Activated naive CD4-positive, alpha-beta T cell treated with anti-CD3 and anti-CD28 coated beads, Interleukin-2, amount 50 U/mL, for 24 hours (primary cell): ENCODE data around the gene TGFBR3.

Source experiments
- H3K27ac Mint-ChIP-seq: one replicate; pipeline ENCODE4 v1.8.0; 2021; ENCODE audit warnings: mild to moderate bottlenecking, mixed read lengths
- H3K27me3 Mint-ChIP-seq: one replicate; pipeline ENCODE4 v1.8.0; 2021; ENCODE audit warnings: mixed read lengths
- H3K36me3 Mint-ChIP-seq: one replicate; pipeline ENCODE4 v1.8.0; 2021; ENCODE audit warnings: mixed read lengths
- H3K4me1 Mint-ChIP-seq: one replicate; pipeline ENCODE4 v1.8.0; 2021; ENCODE audit warnings: mixed read lengths
- H3K4me3 Mint-ChIP-seq: one replicate; pipeline ENCODE4 v1.8.0; 2021; ENCODE audit warnings: mild to moderate bottlenecking, mixed read lengths
- H3K9me3 Mint-ChIP-seq: one replicate; pipeline ENCODE4 v1.8.0; 2021; ENCODE audit warnings: mixed read lengths

TGFBR3 gene

GRCh38 chr1:91776068-91776794, 109.7 kb downstream of the TGFBR3 start:
- H3K4me3 Mint-ChIP-seq, result no peak overlapping the region
- no peaks in the 10 kb centered on the region for H3K9me3 Mint-ChIP-seq
- H3K27ac Mint-ChIP-seq, result no peak overlapping the region
- H3K27me3 Mint-ChIP-seq, result no peaks in the 10 kb centered on the region
- H3K36me3 Mint-ChIP-seq, result peaks cover 5% of the 10 kb centered on the region
- peaks cover 7% of the 10 kb centered on the region for H3K4me1 Mint-ChIP-seq

GRCh38 chr1:91775227-91775626, 110.7 kb downstream of the TGFBR3 start:
- Mint-ChIP-seq H3K36me3 (peaks cover 2% of the 10 kb centered on the region), H3K27me3 (no peaks in the 10 kb centered on the region), H3K4me3 (no peak overlapping the region), H3K4me1 (peaks cover 4% of the 10 kb centered on the region), H3K27ac (no peak overlapping the region), H3K9me3 (no peaks in the 10 kb centered on the region)

GRCh38 chr1:91774520-91775203, 111.3 kb downstream of the TGFBR3 start:
- H3K4me3 Mint-ChIP-seq, result no peak overlapping the region
- H3K27me3 Mint-ChIP-seq, result no peaks in the 10 kb centered on the region
- H3K9me3 Mint-ChIP-seq, result no peaks in the 10 kb centered on the region
- H3K27ac Mint-ChIP-seq, result no peak overlapping the region
- no peaks in the 10 kb centered on the region for H3K36me3 Mint-ChIP-seq
- H3K4me1 Mint-ChIP-seq, result peaks cover 4% of the 10 kb centered on the region

GRCh38 chr1:91771717-91772116, 114.2 kb downstream of the TGFBR3 start:
- no peaks in the 10 kb centered on the region for H3K27me3 Mint-ChIP-seq
- no peaks in the 10 kb centered on the region for H3K9me3 Mint-ChIP-seq
- peaks cover 4% of the 10 kb centered on the region for H3K36me3 Mint-ChIP-seq
- no peak overlapping the region for H3K27ac Mint-ChIP-seq
- no peak overlapping the region for H3K4me3 Mint-ChIP-seq
- peaks cover 8% of the 10 kb centered on the region for H3K4me1 Mint-ChIP-seq

GRCh38 chr1:91770667-91771268, 115.2 kb downstream of the TGFBR3 start:
- Mint-ChIP-seq H3K36me3 (peaks cover 4% of the 10 kb centered on the region), H3K27ac (no peak overlapping the region), H3K4me3 (no peak overlapping the region), H3K4me1 (peaks cover 8% of the 10 kb centered on the region), H3K27me3 (no peaks in the 10 kb centered on the region), H3K9me3 (no peaks in the 10 kb centered on the region)

GRCh38 chr1:91769742-91770141, 116.2 kb downstream of the TGFBR3 start:
- peaks cover 4% of the 10 kb centered on the region for H3K36me3 Mint-ChIP-seq
- no peaks in the 10 kb centered on the region for H3K9me3 Mint-ChIP-seq
- no peak overlapping the region for H3K4me3 Mint-ChIP-seq
- no peak overlapping the region for H3K27ac Mint-ChIP-seq
- no peaks in the 10 kb centered on the region for H3K27me3 Mint-ChIP-seq
- peaks cover 4% of the 10 kb centered on the region for H3K4me1 Mint-ChIP-seq

GRCh38 chr1:91768786-91769725, 116.9 kb downstream of the TGFBR3 start:
- H3K9me3 Mint-ChIP-seq, result no peaks in the 10 kb centered on the region
- H3K4me3 Mint-ChIP-seq, result no peak overlapping the region
- H3K36me3 Mint-ChIP-seq, result peaks cover 4% of the 10 kb centered on the region
- no peaks in the 10 kb centered on the region for H3K27me3 Mint-ChIP-seq
- peaks cover 4% of the 10 kb centered on the region for H3K4me1 Mint-ChIP-seq
- H3K27ac Mint-ChIP-seq, result no peak overlapping the region

- Mint-ChIP-seq H3K4me1 (peaks cover 4% of the 10 kb centered on the region), H3K4me3 (no peak overlapping the region), H3K27ac (no peak overlapping the region), H3K36me3 (peaks cover 4% of the 10 kb centered on the region), H3K9me3 (no peaks in the 10 kb centered on the region), H3K27me3 (no peaks in the 10 kb centered on the region)
Observed at GRCh38 chr1:91768120-91768519, 117.8 kb downstream of the TGFBR3 start.

GRCh38 chr1:91766883-91767282, 119.1 kb downstream of the TGFBR3 start:
- Mint-ChIP-seq H3K36me3 (peaks cover 6% of the 10 kb centered on the region), H3K4me3 (no peak overlapping the region), H3K4me1 (peaks cover 4% of the 10 kb centered on the region), H3K9me3 (no peaks in the 10 kb centered on the region), H3K27me3 (no peaks in the 10 kb centered on the region), H3K27ac (no peak overlapping the region)

- Mint-ChIP-seq H3K4me3 (no peak overlapping the region), H3K27me3 (no peaks in the 10 kb centered on the region), H3K4me1 (peaks cover 4% of the 10 kb centered on the region), H3K9me3 (no peaks in the 10 kb centered on the region), H3K27ac (no peak overlapping the region), H3K36me3 (peaks cover 6% of the 10 kb centered on the region)
Observed at GRCh38 chr1:91765880-91766443, 120.0 kb downstream of the TGFBR3 start.

GRCh38 chr1:91765293-91765692, 120.7 kb downstream of the TGFBR3 start:
- H3K4me1 Mint-ChIP-seq, result peaks cover 8% of the 10 kb centered on the region
- no peaks in the 10 kb centered on the region for H3K27me3 Mint-ChIP-seq
- no peak overlapping the region for H3K27ac Mint-ChIP-seq
- H3K36me3 Mint-ChIP-seq, result peaks cover 6% of the 10 kb centered on the region
- no peak overlapping the region for H3K4me3 Mint-ChIP-seq
- H3K9me3 Mint-ChIP-seq, result no peaks in the 10 kb centered on the region

- Mint-ChIP-seq H3K4me3 (no peak overlapping the region), H3K36me3 (peaks cover 6% of the 10 kb centered on the region), H3K27ac (no peak overlapping the region), H3K9me3 (no peaks in the 10 kb centered on the region), H3K4me1 (peaks cover 8% of the 10 kb centered on the region), H3K27me3 (no peaks in the 10 kb centered on the region)
Observed at GRCh38 chr1:91764471-91765115, 121.4 kb downstream of the TGFBR3 start.

GRCh38 chr1:91763252-91763651, 122.7 kb downstream of the TGFBR3 start:
- no peaks in the 10 kb centered on the region for H3K27me3 Mint-ChIP-seq
- no peak overlapping the region for H3K27ac Mint-ChIP-seq
- H3K4me1 Mint-ChIP-seq, result peaks cover 4% of the 10 kb centered on the region
- H3K4me3 Mint-ChIP-seq, result no peak overlapping the region
- peaks cover 2% of the 10 kb centered on the region for H3K36me3 Mint-ChIP-seq
- no peaks in the 10 kb centered on the region for H3K9me3 Mint-ChIP-seq

- no peak overlapping the region for H3K4me3 Mint-ChIP-seq
- peaks cover 4% of the 10 kb centered on the region for H3K4me1 Mint-ChIP-seq
- no peaks in the 10 kb centered on the region for H3K27me3 Mint-ChIP-seq
- H3K9me3 Mint-ChIP-seq, result no peaks in the 10 kb centered on the region
- no peak overlapping the region for H3K27ac Mint-ChIP-seq
- peaks cover 5% of the 10 kb centered on the region for H3K36me3 Mint-ChIP-seq
Observed at GRCh38 chr1:91761295-91761721, 124.6 kb downstream of the TGFBR3 start.

- H3K36me3 Mint-ChIP-seq, result peaks cover 5% of the 10 kb centered on the region
- H3K27me3 Mint-ChIP-seq, result no peaks in the 10 kb centered on the region
- peaks cover 4% of the 10 kb centered on the region for H3K4me1 Mint-ChIP-seq
- H3K9me3 Mint-ChIP-seq, result no peaks in the 10 kb centered on the region
- no peak overlapping the region for H3K27ac Mint-ChIP-seq
- H3K4me3 Mint-ChIP-seq, result no peak overlapping the region
Observed at GRCh38 chr1:91760512-91760911, 125.4 kb downstream of the TGFBR3 start.
